ENCODE data around the gene PLCD3.

DNA sequence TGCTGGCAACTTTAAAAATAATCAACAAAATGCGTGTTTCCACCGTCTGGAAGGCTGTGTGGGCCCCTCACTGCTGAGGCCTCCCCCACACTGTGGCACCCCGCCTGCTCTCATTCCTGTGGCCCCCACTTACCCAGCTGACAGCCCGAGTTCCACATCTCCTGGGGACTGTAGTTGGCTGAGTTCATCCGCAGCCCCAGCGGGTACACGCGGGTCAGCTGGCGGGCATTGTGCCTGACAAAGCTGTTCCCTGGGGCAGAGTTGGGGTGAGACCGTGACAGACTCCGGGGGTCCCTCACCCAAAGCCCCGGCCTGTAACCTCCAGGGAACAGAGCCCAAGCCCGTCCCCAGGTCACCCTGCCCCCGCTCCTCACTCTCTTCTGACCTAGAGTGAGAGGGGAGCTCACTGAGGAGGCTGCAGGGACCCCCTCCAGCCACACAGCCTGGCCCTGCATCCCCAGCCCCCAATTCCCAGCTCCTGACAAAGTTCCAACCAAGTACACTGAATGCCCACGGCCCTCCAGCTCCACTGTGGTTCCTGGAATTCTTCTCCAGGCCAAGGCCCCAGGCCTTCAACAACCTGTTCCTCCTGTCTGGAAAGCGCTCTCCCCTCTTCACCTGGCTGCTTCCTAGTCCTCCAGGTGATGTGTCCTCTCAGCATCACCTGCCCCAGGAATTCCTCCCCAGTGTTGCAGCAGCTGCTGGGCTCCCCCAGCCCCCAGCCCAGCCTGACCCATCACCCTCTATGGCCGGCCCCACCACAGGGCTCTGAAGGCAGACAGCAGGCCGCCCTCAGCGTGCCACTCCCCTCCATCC, 18.0 kb downstream of the PLCD3 start:
- no peak for TF ChIP-seq POLR2AphosphoS5 (IDR thresholded peaks at IDR 0.05; ENCODE audit: low read depth, low read length)
- TF ChIP-seq TAF1 (IDR thresholded peaks at IDR 0.05; ENCODE audit: borderline replicate concordance, insufficient read depth, low read length) = no peak
- TF ChIP-seq SIN3A (IDR thresholded peaks at IDR 0.05; ENCODE audit: borderline replicate concordance, insufficient read depth, low read length) = no peak
- TF ChIP-seq, protein P1, sequence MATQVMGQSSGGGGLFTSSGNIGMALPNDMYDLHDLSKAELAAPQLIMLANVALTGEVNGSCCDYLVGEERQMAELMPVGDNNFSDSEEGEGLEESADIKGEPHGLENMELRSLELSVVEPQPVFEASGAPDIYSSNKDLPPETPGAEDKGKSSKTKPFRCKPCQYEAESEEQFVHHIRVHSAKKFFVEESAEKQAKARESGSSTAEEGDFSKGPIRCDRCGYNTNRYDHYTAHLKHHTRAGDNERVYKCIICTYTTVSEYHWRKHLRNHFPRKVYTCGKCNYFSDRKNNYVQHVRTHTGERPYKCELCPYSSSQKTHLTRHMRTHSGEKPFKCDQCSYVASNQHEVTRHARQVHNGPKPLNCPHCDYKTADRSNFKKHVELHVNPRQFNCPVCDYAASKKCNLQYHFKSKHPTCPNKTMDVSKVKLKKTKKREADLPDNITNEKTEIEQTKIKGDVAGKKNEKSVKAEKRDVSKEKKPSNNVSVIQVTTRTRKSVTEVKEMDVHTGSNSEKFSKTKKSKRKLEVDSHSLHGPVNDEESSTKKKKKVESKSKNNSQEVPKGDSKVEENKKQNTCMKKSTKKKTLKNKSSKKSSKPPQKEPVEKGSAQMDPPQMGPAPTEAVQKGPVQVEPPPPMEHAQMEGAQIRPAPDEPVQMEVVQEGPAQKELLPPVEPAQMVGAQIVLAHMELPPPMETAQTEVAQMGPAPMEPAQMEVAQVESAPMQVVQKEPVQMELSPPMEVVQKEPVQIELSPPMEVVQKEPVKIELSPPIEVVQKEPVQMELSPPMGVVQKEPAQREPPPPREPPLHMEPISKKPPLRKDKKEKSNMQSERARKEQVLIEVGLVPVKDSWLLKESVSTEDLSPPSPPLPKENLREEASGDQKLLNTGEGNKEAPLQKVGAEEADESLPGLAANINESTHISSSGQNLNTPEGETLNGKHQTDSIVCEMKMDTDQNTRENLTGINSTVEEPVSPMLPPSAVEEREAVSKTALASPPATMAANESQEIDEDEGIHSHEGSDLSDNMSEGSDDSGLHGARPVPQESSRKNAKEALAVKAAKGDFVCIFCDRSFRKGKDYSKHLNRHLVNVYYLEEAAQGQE (IDR thresholded peaks at IDR 0.05; ENCODE audit: insufficient read depth in 1 of 2, low read depth in 2 of 2, low read length in 2 of 2) = no peak
- TF ChIP-seq FOXP2 (optimal IDR thresholded peaks at IDR 0.05; ENCODE audit: borderline replicate concordance, extremely low read depth, extremely low read length, insufficient read depth) = no peak

Measured in PFSK-1 (cell line).